Activated CD8-positive, alpha-beta T cell treated with anti-CD3 and anti-CD28 coated beads for 36 hours (primary cell): ENCODE data around the gene PRCD. TPM values are rescaled to one million over a fixed set of nuclear protein-coding genes. Genes with fewer than 3 reads are reported as not detected.
A peak's percentile ranks its signal among the peaks of the same experiment; 100 is the strongest.
"Not testable (repeated sequence)": the region's sequence is repeated elsewhere in the genome, so short reads cannot be mapped to it uniquely, and the experiment has no call there.

ENCODE experiments used
- ATAC-seq: fragments of 200-7000 bp; cut with Tn5 transposase; one replicate; pipeline ENCODE4 v1.10.0; 2021; ENCODE audit warnings: mild to moderate bottlenecking, moderate library complexity
- CTCF ChIA-PET: fragments of 350-600 bp; sonication (Branson Sonifier 250); formaldehyde crosslinking; loops from one replicate; lab custom pipeline; 2021; ENCODE audit warnings: antibody characterized with exemption; lab: Charles Lee
- POLR2A ChIA-PET: fragments of 350-600 bp; sonication (Branson Sonifier 250); formaldehyde crosslinking; loops from one replicate; lab custom pipeline; 2021; ENCODE audit warnings: antibody characterized with exemption; lab: Charles Lee
- DNase-seq: peaks from one replicate; pipeline ENCODE4 v3.0.0-alpha.2; 2020
- H3K27ac Mint-ChIP-seq: one replicate; pipeline ENCODE4 v1.8.0; 2021; ENCODE audit warnings: mild to moderate bottlenecking, mixed read lengths
- H3K27me3 Mint-ChIP-seq: one replicate; pipeline ENCODE4 v1.8.0; 2021; ENCODE audit warnings: mixed read lengths
- H3K36me3 Mint-ChIP-seq: one replicate; pipeline ENCODE4 v1.8.0; 2021; ENCODE audit warnings: low read depth, mixed read lengths
- H3K4me1 Mint-ChIP-seq: one replicate; pipeline ENCODE4 v1.8.0; 2021; ENCODE audit warnings: low read depth, mixed read lengths
- H3K4me3 Mint-ChIP-seq: one replicate; pipeline ENCODE4 v1.8.0; 2021; ENCODE audit warnings: mild to moderate bottlenecking, moderate library complexity, mixed read lengths
- H3K9me3 Mint-ChIP-seq: one replicate; pipeline ENCODE4 v1.8.0; 2021; ENCODE audit warnings: mixed read lengths
- CTCF ChIP-seq: fragments of 200-600 bp; IDR thresholded peaks from one replicate; pipeline ENCODE4 v1.8.0; 2022; ENCODE audit warnings: antibody characterized with exemption, mild to moderate bottlenecking
- intact Hi-C: fragments of 100-400 bp; cut with micrococcal nuclease; formaldehyde crosslinking; loops from one replicate; pipeline ENCODE4 v1.10.0; 2022
- total RNA-seq, 2 experiments: library from RNA; stranded (reverse); gene quantifications; one replicate each; pipeline ENCODE4 v1.2.3, GENCODE V29; 2021

The PRCD gene
- total RNA-seq, 2 experiments from 2014 or later = not detected

GRCh38 chr17:76562734-76563148 is 22.9 kb downstream of the PRCD start:
- Mint-ChIP-seq H3K4me1 (peaks cover 72% of the 10 kb centered on the region), H3K27me3 (no peaks in the 10 kb centered on the region), H3K9me3 (no peaks in the 10 kb centered on the region), H3K27ac (peak overlapping the region; percentile 71), H3K36me3 (peaks cover 84% of the 10 kb centered on the region), H3K4me3 (peak overlapping the region; percentile 7)
- ChIA-PET CTCF (interaction anchor here (2.1 kb wide), 1 partner anchor 39 kb away, joined by 6 read pairs; no protein-coding TSS in a partner anchor), POLR2A (interaction anchor here (3.2 kb wide), 1 partner anchor 146 kb away, joined by 7 read pairs; no protein-coding TSS in a partner anchor)
- DNase-seq (no peak), ATAC-seq (no peak)
- no peak for TF ChIP-seq CTCF
- intact Hi-C loops = no loop called here

GRCh38 chr17:76563359-76563758 is 23.5 kb downstream of the PRCD start:
- peaks cover 78% of the 10 kb centered on the region for H3K36me3 Mint-ChIP-seq
- peaks cover 77% of the 10 kb centered on the region for H3K4me1 Mint-ChIP-seq
- POLR2A ChIA-PET = interaction anchor here (0.6 kb wide), 1 partner anchor 39 kb away, joined by 4 read pairs; no protein-coding TSS in a partner anchor
- H3K27me3 Mint-ChIP-seq, H3K4me3 Mint-ChIP-seq, intact Hi-C loops, CTCF ChIA-PET, H3K9me3 Mint-ChIP-seq, DNase-seq, ATAC-seq: not testable (repeated sequence)
- H3K27ac Mint-ChIP-seq = peak overlapping the region; percentile 57

- Mint-ChIP-seq H3K36me3 (peaks cover 61% of the 10 kb centered on the region), H3K4me1 (peaks cover 65% of the 10 kb centered on the region), H3K27ac (peak overlapping the region; percentile 4)
- ATAC-seq = peak; percentile 75
- POLR2A ChIA-PET = interaction anchor here (0.6 to 4.5 kb wide), 8 partner anchors 7 to 104 kb away, joined by 3 to 19 read pairs (median 4); partner anchors contain the start of gene ST6GALNAC2
- H3K27me3 Mint-ChIP-seq, intact Hi-C loops, H3K4me3 Mint-ChIP-seq, H3K9me3 Mint-ChIP-seq: not testable (repeated sequence)
- peak; percentile 72 for DNase-seq
- CTCF ChIA-PET = interaction anchor here (1.0 to 1.9 kb wide), 2 partner anchors 42 to 148 kb away, joined by 3 to 4 read pairs; no protein-coding TSS in a partner anchor
These were observed 25.3 kb downstream of the PRCD start for GRCh38 chr17:76564991-76565727.

GRCh38 chr17:76565728-76566612 is 26.1 kb downstream of the PRCD start:
- H3K36me3 Mint-ChIP-seq = peaks cover 54% of the 10 kb centered on the region
- no peak overlapping the region for H3K4me3 Mint-ChIP-seq
- ChIA-PET CTCF (interaction anchor here (0.7 to 2.2 kb wide), 6 partner anchors 9 to 148 kb away, joined by 3 to 14 read pairs (median 4); no protein-coding TSS in a partner anchor), POLR2A (interaction anchor here (0.6 to 4.5 kb wide), 15 partner anchors 7 to 113 kb away, joined by 3 to 37 read pairs (median 4); partner anchors contain the start of gene ST6GALNAC2)
- DNase-seq = no peak
- H3K4me1 Mint-ChIP-seq = peaks cover 57% of the 10 kb centered on the region
- ATAC-seq = no peak
- intact Hi-C loops = no loop called here
- no peak for TF ChIP-seq CTCF
- H3K9me3 Mint-ChIP-seq = peaks cover under 1% of the 10 kb centered on the region
- H3K27me3 Mint-ChIP-seq = no peaks in the 10 kb centered on the region
- H3K27ac Mint-ChIP-seq = peak overlapping the region; percentile 4

- Mint-ChIP-seq H3K4me1 (peaks cover 51% of the 10 kb centered on the region), H3K27ac (no peak overlapping the region), H3K9me3 (peaks cover 1% of the 10 kb centered on the region), H3K27me3 (no peaks in the 10 kb centered on the region), H3K4me3 (no peak overlapping the region), H3K36me3 (peaks cover 49% of the 10 kb centered on the region)
- CTCF ChIA-PET = interaction anchor here (0.7 to 2.2 kb wide), 5 partner anchors 10 to 147 kb away, joined by 3 to 14 read pairs (median 10); no protein-coding TSS in a partner anchor
- ATAC-seq (no peak), DNase-seq (no peak)
- no peak for TF ChIP-seq CTCF
- intact Hi-C loops = no loop called here
- POLR2A ChIA-PET = interaction anchor here (0.6 to 4.5 kb wide), 15 partner anchors 9 to 186 kb away, joined by 3 to 37 read pairs (median 4); partner anchors contain the start of gene ST6GALNAC2
These were observed 26.7 kb downstream of the PRCD start for GRCh38 chr17:76566613-76566943.
